HG02938 (cell line): ENCODE results near the gene HDDC3.

ENCODE experiments used
- ATAC-seq: cut with Tn5 transposase; IDR thresholded peaks from one replicate; pipeline ENCODE4 v1.9.1; 2021; ENCODE audit warnings: mild to moderate bottlenecking, moderate library complexity; ENCODE audit not compliant: unreplicated experiment

The HDDC3 gene

GRCh38 chr15:90954712-90955623 is 22.6 kb upstream of the HDDC3 start, which contains the start of gene RCCD1:
TSS of gene RCCD1 (plus strand) at chr15:90954884. CDS start at chr15:90956735, 1,851 bp downstream.
- peak; percentile 92 for ATAC-seq

GRCh38 chr15:90953947-90954711 is 21.8 kb upstream of the HDDC3 start:
- no peak for ATAC-seq

- ATAC-seq: no peak
These were observed 20.7 kb upstream of the HDDC3 start for GRCh38 chr15:90952901-90953677.

GRCh38 chr15:90950676-90951075 is 18.3 kb upstream of the HDDC3 start:
- ATAC-seq: no peak

GRCh38 chr15:90949979-90950675 is 17.8 kb upstream of the HDDC3 start:
- no peak for ATAC-seq

GRCh38 chr15:90948506-90948905 is 16.2 kb upstream of the HDDC3 start:
- no peak for ATAC-seq

- no peak for ATAC-seq
These were observed 15.4 kb upstream of the HDDC3 start for GRCh38 chr15:90947577-90948357.

- no peak for ATAC-seq
These were observed 14.7 kb upstream of the HDDC3 start for GRCh38 chr15:90946941-90947576.

- ATAC-seq: no peak
These were observed 14.2 kb upstream of the HDDC3 start for GRCh38 chr15:90946538-90946937.

GRCh38 chr15:90945091-90945490 is 12.7 kb upstream of the HDDC3 start:
- no peak for ATAC-seq

GRCh38 chr15:90942354-90943120 is 10.2 kb upstream of the HDDC3 start:
- no peak for ATAC-seq

GRCh38 chr15:90941038-90941437 is 8.7 kb upstream of the HDDC3 start:
- no peak for ATAC-seq

- ATAC-seq: no peak
These were observed 7.4 kb upstream of the HDDC3 start for GRCh38 chr15:90939756-90940155.

- no peak for ATAC-seq
These were observed 5.9 kb upstream of the HDDC3 start for GRCh38 chr15:90938261-90938660.

- ATAC-seq: no peak
These were observed 4.5 kb upstream of the HDDC3 start for GRCh38 chr15:90936823-90937222.

GRCh38 chr15:90934949-90935751 is 2.8 kb upstream of the HDDC3 start, which contains the start of gene UNC45A:
TSS of gene UNC45A (plus strand) at chr15:90935285. CDS start at chr15:90935325, 40 bp downstream.
- ATAC-seq: peak; percentile 53

- peak; percentile 34 for ATAC-seq
These were observed 2.1 kb upstream of the HDDC3 start for GRCh38 chr15:90934256-90934948.
